ENCODE results near the gene NAGS. TPM values are rescaled to one million over a fixed set of nuclear protein-coding genes. Genes with fewer than 3 reads are reported as not detected.

The NAGS gene
- total RNA-seq, 4 donors from 2014 or later, result 0.13 to 1.2 (median 0.34) TPM

- H3K36me3 ChIP-seq, result no peaks in the 10 kb centered on the region
- TF ChIP-seq POLR2A (IDR thresholded peaks at IDR 0.05), result no peak
- TF ChIP-seq CTCF (IDR thresholded peaks at IDR 0.05 in 4 of 5, conservative IDR thresholded peaks at IDR 0.05 in 1 of 5), result no peak
- DNase-seq (no peak), ATAC-seq (no peak)
- H3K27me3 ChIP-seq, result peaks cover 0 to 16% (median 10%) of the 10 kb centered on the region in 3 donors
- in situ Hi-C loops (cut with MboI; ENCODE audit: low sequenced_read_pairs in 4 of 4), result no loop called here
- H3K27ac ChIP-seq, result no peak overlapping the region
- no peak overlapping the region for H3K4me3 ChIP-seq
- H3K4me1 ChIP-seq, result no peaks in the 10 kb centered on the region
- no peaks in the 10 kb centered on the region for H3K9me3 ChIP-seq
- intact Hi-C loops (cut with DNase I; ENCODE audit: low total_unique reads), result no loop called here
Observed at GRCh38 chr17:43974382-43975266, 29.8 kb upstream of the NAGS start.

DNA sequence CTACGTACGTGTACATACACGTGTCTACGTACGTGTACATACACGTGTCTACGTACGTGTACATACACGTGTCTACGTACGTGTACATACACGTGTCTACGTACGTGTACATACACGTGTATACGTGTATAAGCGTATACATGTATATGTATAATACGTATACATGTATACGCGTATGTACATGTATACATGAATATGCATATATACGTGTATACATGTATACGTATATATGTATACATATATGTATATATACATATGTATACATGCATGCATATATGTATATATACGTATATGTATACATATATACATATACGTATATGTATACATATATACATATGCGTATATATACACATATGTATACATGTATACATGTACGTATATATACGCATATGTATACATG is 28.5 kb upstream of the NAGS start:
- Histone ChIP-seq H3K27ac (no peak overlapping the region), H3K4me3 (no peak overlapping the region), H3K9me3 (no peaks in the 10 kb centered on the region), H3K27me3 (peaks cover 0 to 17% (median 10%) of the 10 kb centered on the region in 3 donors), H3K36me3 (no peaks in the 10 kb centered on the region), H3K4me1 (no peaks in the 10 kb centered on the region)
- intact Hi-C loops (cut with DNase I; ENCODE audit: low total_unique reads), result no loop called here
- in situ Hi-C loops (cut with MboI; ENCODE audit: low sequenced_read_pairs in 4 of 4), result no loop called here
- TF ChIP-seq CTCF (IDR thresholded peaks at IDR 0.05 in 4 of 5, conservative IDR thresholded peaks at IDR 0.05 in 1 of 5) (no peak), POLR2A (IDR thresholded peaks at IDR 0.05) (no peak)
- ATAC-seq (no peak), DNase-seq (no peak)

- in situ Hi-C loops (cut with MboI; ENCODE audit: low sequenced_read_pairs in 4 of 4) (no loop called here), intact Hi-C loops (cut with DNase I; ENCODE audit: low total_unique reads) (no loop called here)
- Histone ChIP-seq H3K27ac (no peak overlapping the region), H3K36me3 (no peaks in the 10 kb centered on the region), H3K4me1 (no peaks in the 10 kb centered on the region), H3K27me3 (peaks cover 0 to 29% (median 14%) of the 10 kb centered on the region in 3 donors), H3K4me3 (no peak overlapping the region), H3K9me3 (no peaks in the 10 kb centered on the region)
- DNase-seq (no peak), ATAC-seq (no peak)
- no peak for TF ChIP-seq CTCF (IDR thresholded peaks at IDR 0.05 in 4 of 5, conservative IDR thresholded peaks at IDR 0.05 in 1 of 5)
- TF ChIP-seq POLR2A (IDR thresholded peaks at IDR 0.05), result no peak
Observed at GRCh38 chr17:43976963-43977837, 27.2 kb upstream of the NAGS start.

DNA sequence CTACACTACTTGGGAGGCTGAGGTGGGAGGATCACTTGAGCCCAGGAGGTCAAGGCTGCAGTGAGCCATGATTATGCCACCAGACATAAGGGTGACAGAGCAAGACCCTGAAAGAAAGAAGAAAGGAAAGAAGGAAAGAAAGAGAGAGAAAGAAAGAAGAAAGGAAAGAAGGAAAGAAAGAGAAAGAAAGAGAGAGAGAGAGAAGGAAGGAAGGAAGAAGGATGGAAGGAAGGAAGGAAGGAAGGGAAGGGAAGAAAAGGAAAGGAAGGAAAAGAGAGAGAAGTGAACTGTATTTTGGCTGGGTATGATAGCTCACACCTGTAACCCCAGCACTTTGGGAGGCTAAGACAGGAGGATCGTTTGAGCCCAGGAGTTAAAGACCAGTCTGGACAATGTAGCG is 26.3 kb upstream of the NAGS start:
- H3K27me3 ChIP-seq, result peaks cover 4 to 36% (median 19%) of the 10 kb centered on the region in 3 donors
- no peaks in the 10 kb centered on the region for H3K4me1 ChIP-seq
- in situ Hi-C loops (cut with MboI; ENCODE audit: low sequenced_read_pairs in 4 of 4), result no loop called here
- TF ChIP-seq POLR2A (IDR thresholded peaks at IDR 0.05) (no peak), CTCF (IDR thresholded peaks at IDR 0.05 in 4 of 5, conservative IDR thresholded peaks at IDR 0.05 in 1 of 5) (no peak)
- H3K4me3 ChIP-seq, result no peak overlapping the region
- H3K36me3 ChIP-seq, result no peaks in the 10 kb centered on the region
- DNase-seq (no peak), ATAC-seq (no peak)
- H3K9me3 ChIP-seq, result no peaks in the 10 kb centered on the region
- H3K27ac ChIP-seq, result no peak overlapping the region
- intact Hi-C loops (cut with DNase I; ENCODE audit: low total_unique reads), result no loop called here
